ENCODE data around the gene PPM1G.

Gene PPM1G

DNA sequence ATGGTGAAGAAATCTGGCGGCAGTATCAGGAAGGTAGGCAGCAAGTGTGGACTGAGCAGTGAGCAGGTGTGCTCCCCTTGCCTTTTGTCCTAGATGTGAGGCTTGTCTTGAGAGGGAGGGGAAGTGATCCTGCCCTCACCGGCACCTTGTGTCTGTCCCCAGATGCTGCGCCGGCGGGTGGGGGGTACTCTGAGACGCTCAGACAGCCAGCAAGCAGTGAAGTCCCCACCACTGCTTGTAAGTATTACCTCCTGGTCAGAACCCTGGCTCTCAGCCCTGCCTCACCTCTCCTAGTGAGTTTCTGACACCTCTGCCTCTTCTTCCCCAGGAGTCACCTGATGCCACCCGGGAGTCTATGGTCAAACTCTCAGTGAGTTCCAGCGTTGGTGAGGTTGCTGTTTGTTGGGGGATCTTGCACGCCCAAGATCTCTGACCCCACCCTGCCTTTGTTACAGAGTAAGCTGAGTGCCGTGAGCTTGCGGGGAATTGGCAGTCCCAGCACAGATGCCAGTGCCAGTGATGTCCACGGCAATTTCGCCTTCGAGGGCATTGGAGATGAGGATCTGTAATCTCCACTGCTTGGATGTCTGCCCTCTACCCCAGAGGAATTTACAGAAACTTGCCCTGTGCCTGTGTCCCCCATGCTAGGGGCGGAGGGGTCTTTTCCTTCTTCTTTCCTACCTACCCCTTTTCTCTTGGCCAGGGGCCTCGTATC lies 33.1 kb downstream of the PPM1G start:
- H3K4me3 ChIP-seq (ENCODE audit: control insufficient read depth, low read depth, low read length), result no peak overlapping the region
- TF ChIP-seq CTCF (conservative IDR thresholded peaks at IDR 0.05; ENCODE audit: control insufficient read depth, insufficient read depth, low read depth, low read length), result no peak
- DNase-seq (ENCODE audit: low read depth), result no peak

DNA sequence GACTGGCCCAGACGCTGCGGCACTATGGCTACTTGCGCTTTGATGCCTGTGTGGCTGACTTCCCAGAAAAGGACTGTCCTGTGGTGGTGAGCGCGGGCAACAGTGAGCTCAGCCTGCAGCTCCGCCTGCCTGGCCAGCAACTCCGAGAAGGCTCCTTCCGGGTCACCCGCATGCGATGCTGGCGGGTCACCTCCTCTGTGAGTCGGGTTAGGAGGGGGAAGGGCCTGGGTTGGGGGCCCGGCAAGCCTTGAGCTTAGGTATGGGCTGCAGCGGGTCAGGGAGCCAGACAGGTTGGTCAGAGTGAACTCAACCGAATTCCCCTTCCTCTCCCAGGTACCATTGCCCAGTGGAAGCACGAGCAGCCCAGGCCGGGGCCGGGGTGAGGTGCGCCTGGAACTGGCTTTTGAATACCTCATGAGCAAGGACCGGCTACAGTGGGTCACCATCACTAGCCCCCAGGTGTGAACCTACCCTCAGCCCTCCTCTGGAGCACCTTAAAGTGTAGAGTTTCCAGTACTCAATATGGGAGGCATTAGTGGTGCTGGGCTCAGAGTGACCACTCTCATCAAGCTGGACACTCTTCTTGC lies 33.8 kb downstream of the PPM1G start:
- no peak overlapping the region for H3K4me3 ChIP-seq (ENCODE audit: control insufficient read depth, low read depth, low read length)
- TF ChIP-seq CTCF (conservative IDR thresholded peaks at IDR 0.05; ENCODE audit: control insufficient read depth, insufficient read depth, low read depth, low read length), result no peak
- DNase-seq (ENCODE audit: low read depth), result no peak

GRCh38 chr2:27373567-27373966 lies 35.8 kb downstream of the PPM1G start:
- no peak for DNase-seq (ENCODE audit: low read depth)
- TF ChIP-seq CTCF (conservative IDR thresholded peaks at IDR 0.05; ENCODE audit: control insufficient read depth, insufficient read depth, low read depth, low read length), result no peak

DNA sequence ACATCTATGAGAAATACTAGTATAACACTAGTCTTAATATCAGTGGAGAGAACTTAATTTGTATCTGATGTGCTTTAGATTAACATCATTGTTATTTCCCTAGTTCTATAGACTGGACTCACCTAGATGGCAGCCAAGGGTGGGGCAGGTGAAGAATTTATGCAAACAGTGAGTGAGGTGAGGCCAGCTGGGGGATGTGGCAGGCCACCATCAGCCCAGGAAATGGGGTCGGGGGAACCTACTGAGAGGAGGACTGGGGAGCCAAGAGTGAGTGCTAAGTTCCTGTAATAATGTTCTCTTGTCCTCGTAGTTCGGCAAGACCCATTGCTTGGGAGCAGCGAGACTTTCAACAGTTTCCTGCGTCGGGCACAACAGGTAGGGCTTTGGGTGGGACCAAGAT lies 36.5 kb downstream of the PPM1G start:
- no peak overlapping the region for H3K4me3 ChIP-seq (ENCODE audit: control insufficient read depth, low read depth, low read length)
- DNase-seq (ENCODE audit: low read depth), result no peak
- no peak for TF ChIP-seq CTCF (conservative IDR thresholded peaks at IDR 0.05; ENCODE audit: control insufficient read depth, insufficient read depth, low read depth, low read length)

More at GRCh38 chr2:27373567-27373966, 35.8 kb downstream of the PPM1G start:
- H3K4me3 ChIP-seq (ENCODE audit: control insufficient read depth, low read depth, low read length), result no peak overlapping the region

- TF ChIP-seq CTCF (conservative IDR thresholded peaks at IDR 0.05; ENCODE audit: control insufficient read depth, insufficient read depth, low read depth, low read length), result no peak
- peak; percentile 63 for DNase-seq (ENCODE audit: low read depth)
- H3K4me3 ChIP-seq (ENCODE audit: control insufficient read depth, low read depth, low read length), result peak overlapping the region; percentile 93
Measured at GRCh38 chr2:27370816-27371620, 38.4 kb downstream of the PPM1G start.

DNA sequence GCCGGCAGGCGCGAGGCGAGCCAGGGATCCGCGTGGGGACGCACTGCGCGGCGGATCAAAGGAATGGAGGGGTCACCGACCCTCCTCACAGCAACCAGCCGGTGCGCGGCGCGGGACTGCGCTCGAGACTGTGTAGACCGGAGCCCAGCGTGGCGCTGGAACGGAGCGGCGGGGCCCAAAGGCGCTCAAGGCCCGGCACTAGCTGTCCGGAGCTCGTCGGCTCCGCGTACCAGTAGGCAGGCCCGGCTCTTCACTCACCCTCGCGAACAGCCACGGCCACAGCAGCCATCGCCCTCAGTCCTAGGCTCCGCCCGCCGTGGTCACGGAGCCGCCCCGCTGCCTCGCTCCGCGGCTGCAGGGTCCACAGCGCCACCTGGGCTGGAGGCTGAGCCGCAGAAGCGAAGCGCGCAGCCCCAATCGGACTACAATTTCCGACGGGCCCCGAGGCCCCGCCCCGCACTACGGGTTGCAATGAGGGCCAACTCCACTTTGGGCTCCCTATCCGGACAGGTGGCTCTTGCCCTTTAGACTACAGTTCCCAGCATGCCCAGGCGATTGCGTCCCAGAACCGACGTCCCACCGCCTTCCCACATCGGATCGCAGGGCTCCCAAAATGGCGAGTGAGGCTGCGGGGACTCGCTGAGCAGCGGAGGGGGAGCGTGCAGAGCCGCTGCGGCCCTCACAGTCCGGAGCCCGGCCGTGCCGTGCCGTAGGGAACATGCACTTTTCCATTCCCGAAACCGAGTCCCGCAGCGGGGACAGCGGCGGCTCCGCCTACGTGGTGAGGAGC lies 39.2 kb downstream of the PPM1G start, which contains the start of the genes EIF2B4 and SNX17:
EIF2B4 (minus strand) TSS at position 313 of the 790 bp plus-strand sequence; CDS start at position 289, 24 bp downstream.
SNX17 (plus strand) TSS at position 591 of the 790 bp plus-strand sequence; CDS start at position 719, 128 bp downstream.
- peak; percentile 99 for DNase-seq (ENCODE audit: low read depth)
- peak within 1 kb of the TSS; percentile 93 for H3K4me3 ChIP-seq (ENCODE audit: control insufficient read depth, low read depth, low read length)
- TF ChIP-seq CTCF (conservative IDR thresholded peaks at IDR 0.05; ENCODE audit: control insufficient read depth, insufficient read depth, low read depth, low read length), result peak; percentile 54
